NCI-H146 treated with DMSO at 0.1 percent for 48 hours (cell line): ENCODE results near the gene SND1.

ENCODE experiments used
- DNase-seq: peaks from one replicate; lab custom pipeline; 2025; ENCODE audit not compliant: unreplicated experiment; lab: John Stamatoyannopoulos, UW

The SND1 gene

DNA sequence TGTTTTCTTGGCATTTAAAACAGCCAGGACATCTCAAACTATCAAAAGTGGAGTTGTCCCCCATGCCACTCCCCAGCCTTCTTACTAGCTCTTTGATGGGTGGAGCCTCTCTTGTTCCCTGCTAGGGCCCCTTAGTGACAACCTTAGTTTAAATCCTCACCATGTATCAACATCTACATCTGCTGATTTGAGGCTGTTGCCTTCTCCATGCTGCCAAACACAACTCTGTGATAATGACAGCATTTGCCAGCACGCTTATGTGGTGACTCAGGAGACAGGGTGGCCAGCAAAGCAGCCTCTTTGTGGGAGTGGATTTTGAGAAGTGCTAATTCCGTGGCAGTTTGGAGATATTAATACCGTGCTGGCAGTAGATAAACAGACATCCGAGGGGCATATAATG, 233.8 kb downstream of the SND1 start:
- no peak for DNase-seq

GRCh38 chr7:127886248-127886647, 234.3 kb downstream of the SND1 start:
- no peak for DNase-seq

DNA sequence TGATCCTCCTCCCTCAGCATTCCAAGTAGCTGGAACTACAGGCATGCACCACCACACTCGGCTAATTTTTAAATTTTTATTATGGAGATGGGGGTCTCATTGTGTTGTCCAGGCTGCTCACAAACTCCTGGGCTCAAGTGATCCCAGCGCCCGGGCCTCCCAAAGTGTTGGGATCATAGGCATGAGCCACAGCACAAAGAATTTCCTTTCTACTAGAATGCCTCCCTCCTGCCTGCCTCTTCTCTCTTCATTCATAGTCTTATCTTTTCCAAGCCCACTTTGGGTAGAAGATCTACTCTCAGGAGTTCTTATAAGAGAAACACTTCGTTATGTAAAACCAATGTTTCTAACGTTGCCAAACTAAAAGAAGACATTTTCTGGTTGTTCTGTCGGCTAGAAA, 235.1 kb downstream of the SND1 start:
- DNase-seq: no peak

- no peak for DNase-seq
Measured at GRCh38 chr7:127887631-127888030, 235.6 kb downstream of the SND1 start.

DNA sequence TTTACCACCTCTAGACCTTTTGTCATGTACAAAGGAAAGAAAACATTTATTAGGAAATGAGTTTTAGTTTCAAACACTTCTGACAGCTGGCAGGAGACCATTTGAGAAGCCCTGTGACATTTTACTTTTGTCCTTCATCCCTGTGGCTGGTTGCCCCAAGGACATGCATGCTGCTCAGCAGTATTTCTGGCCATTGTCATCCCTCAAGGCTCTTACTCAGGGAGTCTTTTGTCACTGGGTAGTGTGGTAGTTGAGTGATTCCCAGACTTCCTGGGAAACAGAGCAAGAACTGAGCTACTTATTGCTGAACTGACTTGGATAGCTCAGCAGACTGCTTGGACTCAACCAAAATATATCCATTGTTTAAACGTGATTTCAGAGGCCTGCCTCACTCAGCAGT, 236.4 kb downstream of the SND1 start:
- DNase-seq: no peak

GRCh38 chr7:127888825-127889224, 236.8 kb downstream of the SND1 start:
- no peak for DNase-seq

GRCh38 chr7:127889677-127890076, 237.7 kb downstream of the SND1 start:
- no peak for DNase-seq

- peak; percentile 38 for DNase-seq
Measured at GRCh38 chr7:127890726-127891125, 238.7 kb downstream of the SND1 start.

- no peak for DNase-seq
Measured at GRCh38 chr7:127891144-127891543, 239.2 kb downstream of the SND1 start.

- no peak for DNase-seq
Measured at GRCh38 chr7:127891854-127892438, 240.0 kb downstream of the SND1 start.

- DNase-seq: no peak
Measured at GRCh38 chr7:127892488-127893314, 240.7 kb downstream of the SND1 start.

GRCh38 chr7:127893547-127893946, 241.6 kb downstream of the SND1 start:
- no peak for DNase-seq

GRCh38 chr7:127894588-127894987, 242.6 kb downstream of the SND1 start:
- DNase-seq: no peak

DNA sequence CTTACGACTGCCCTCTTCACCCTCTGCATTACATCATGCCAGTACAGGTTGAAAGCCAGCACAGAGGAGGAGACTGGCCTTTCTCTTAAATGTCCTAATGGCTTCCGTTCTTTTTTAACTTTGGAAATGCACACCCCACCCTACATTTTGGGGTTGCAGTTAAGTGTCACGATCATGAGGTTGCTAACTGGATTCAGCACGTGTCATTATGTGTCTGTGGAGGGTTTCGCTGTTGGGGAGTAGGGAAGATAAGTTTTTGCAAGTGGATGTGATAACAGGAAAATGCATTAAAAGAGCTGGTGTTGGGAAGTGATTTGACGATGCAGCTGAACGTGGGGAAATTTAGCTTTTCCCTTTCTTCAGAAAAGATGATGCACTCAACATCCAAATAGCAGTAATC, 243.4 kb downstream of the SND1 start:
- DNase-seq: no peak

DNA sequence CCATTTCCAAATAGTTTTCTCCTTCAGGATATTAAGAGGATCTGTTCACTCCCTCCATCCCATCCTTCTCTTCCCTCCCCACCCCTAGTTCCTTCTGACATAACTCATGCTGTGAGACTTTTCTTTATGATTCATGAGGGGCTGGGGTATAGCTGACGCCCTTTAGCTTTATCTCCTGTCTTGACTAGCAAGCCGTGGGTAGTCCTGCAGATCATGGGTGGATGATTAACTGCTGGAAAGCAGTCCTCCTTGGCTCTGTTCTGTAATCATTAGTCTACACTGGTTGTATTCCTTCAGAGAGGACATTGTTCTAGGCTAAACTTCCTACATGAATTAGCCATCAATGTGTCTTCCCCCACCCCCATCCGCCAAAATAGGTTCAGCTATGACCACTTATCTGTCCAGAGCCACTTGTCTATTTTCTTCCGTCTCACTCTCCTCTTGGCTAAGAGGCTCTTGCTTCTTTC, 243.9 kb downstream of the SND1 start:
- no peak for DNase-seq

DNA sequence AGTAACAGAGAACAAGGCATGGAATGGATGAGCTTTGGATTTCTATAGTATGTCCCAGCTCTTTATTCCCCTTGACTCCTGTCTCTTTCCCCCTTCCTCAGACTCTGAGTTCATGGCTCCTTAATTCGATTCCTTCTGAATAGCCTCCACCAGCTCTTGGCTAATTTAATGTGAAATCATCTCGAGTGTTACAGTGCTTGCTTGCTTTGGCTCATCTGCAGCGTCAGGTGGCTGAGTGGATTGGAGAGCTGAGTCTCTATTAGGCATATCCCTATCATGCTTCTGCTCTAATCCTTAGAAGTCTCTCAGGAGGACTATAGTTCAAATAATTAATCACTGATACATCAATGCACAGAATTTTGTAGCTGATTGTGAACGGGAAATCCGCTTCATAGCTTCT, 244.7 kb downstream of the SND1 start:
- no peak for DNase-seq

GRCh38 chr7:127897704-127898454, 245.9 kb downstream of the SND1 start:
- DNase-seq: no peak

- DNase-seq: no peak
Measured at GRCh38 chr7:127899411-127899810, 247.4 kb downstream of the SND1 start.

GRCh38 chr7:127900141-127900540, 248.1 kb downstream of the SND1 start:
- no peak for DNase-seq

DNA sequence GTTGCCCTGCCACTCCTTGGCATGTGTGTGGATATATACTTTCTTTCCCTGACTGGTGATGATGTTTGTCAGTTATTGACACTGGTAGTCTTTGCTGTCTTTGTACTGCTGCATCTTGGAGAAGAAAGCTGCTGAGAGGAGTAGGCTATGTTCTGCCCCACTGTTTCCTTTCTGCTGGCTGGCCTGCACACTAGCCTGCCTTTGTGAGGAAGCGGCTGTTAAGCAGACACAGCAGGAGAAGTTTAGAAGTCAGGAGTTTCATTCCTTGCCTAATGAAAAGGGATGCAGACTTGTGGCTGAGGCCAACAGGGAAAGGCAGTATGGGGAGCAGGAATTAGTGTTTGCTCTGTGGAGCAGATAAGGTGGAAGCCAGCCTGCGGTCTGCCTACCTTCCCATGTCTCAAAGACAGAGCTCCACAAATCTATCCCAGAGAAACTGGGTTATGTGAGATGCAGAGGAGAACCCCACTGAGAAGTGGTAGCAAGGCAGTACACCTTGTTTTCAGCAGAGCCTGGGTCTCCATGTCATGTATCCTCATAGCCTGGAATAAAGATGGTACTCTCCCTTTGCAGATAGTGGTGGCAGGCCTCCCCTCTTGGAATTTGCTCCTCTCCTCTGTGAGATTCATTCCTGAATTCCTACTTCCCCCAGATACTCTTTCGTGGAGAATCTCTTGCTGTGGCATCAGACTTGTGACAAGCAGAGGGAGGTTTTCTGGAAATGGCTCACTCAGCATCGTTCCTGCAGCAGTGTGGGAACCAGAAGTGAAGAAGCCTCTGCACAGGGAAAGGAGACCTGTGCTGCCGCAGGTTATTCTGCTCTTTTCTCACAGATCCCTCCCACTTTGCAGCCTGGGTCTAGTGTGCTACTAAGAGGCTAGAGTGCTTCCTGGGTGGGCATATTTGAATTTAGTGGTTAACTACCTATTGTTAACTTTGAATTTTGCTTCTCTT, 249.0 kb downstream of the SND1 start:
- DNase-seq: no peak
